ENCODE results near the gene WDR18. TPM values are rescaled to one million over a fixed set of nuclear protein-coding genes. Genes with fewer than 3 reads are reported as not detected.

The WDR18 gene
- total and polyA plus RNA-seq, 2 of the 8 experiments (the other 6 are each of a cell fraction or from before 2014, with no cell fraction given): 87.7 to 177 TPM

DNA sequence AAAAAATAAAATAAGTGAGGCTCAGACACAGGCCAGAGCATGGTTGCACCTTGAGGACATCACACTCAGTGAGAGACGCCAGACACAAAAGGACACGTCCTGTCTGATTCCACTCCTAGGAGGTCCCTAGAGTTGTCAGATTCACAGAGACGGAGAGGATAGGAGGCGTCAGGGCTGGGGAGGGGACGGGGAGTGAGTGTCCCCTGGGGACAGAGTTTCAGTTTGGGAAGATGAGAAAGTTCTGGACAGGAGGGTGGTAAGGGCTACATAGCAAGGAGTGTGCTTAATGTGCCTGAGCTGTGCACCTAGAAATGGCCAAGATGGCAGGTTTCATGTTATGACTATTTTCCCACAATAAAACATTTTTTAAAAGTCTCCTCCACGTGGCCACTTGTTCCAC, 13.9 kb downstream of the WDR18 start:
- FAIRE-seq: no peak
- no peaks in the 10 kb centered on the region for H3K79me2 ChIP-seq (ENCODE audit: control insufficient read depth in 1 of 2, insufficient read depth in 2 of 2, low read length in 2 of 2)
- no peak overlapping the region for H3K9ac ChIP-seq (replicated peaks in 1 of 4; ENCODE audit: extremely low read depth in 1 of 4, low read depth in 3 of 4, low read length in 3 of 4)
- H2BK12ac ChIP-seq (ENCODE audit: low read depth, low read length): no peak overlapping the region
- no peaks in the 10 kb centered on the region for H3K79me1 ChIP-seq (ENCODE audit: low read depth, low read length)
- no peak overlapping the region for H3K56ac ChIP-seq (replicated peaks; ENCODE audit: insufficient read length, low read depth, low read length)
- no peak overlapping the region for H2AK5ac ChIP-seq (ENCODE audit: low read depth, low read length)
- no peak overlapping the region for H4K91ac ChIP-seq (replicated peaks; ENCODE audit: insufficient read length, low read length)
- no peak overlapping the region for H4K5ac ChIP-seq (ENCODE audit: insufficient read length, low read depth, low read length)
- H3K4me1 ChIP-seq (replicated peaks in 1 of 4; ENCODE audit: control insufficient read depth in 3 of 4, insufficient read depth in 4 of 4, low read length in 3 of 4): peaks cover 0 to 10% (median 6%) of the 10 kb centered on the region in 4 experiments; a peak in 3 of 7 replicates
- no peak overlapping the region for H3K27ac ChIP-seq (ENCODE audit: low read depth, low read length)
- H2BK120ac ChIP-seq (replicated peaks; ENCODE audit: low read depth, low read length): no peak overlapping the region
- ChIA-PET CTCF (ENCODE audit: partially characterized antibody) (interaction anchor here (0.8 to 2.3 kb wide), 5 partner anchors 16 to 193 kb away, joined by 3 to 13 read pairs (median 4); no protein-coding TSS in a partner anchor), POLR2A (ENCODE audit: partially characterized antibody) (interaction anchor here (0.9 to 7.3 kb wide), 4 partner anchors 9 to 276 kb away, joined by 3 to 81 read pairs (median 20); partner anchors contain the start of gene WDR18)
- H4K20me1 ChIP-seq (replicated peaks in 1 of 2; ENCODE audit: control insufficient read depth in 1 of 2, insufficient read depth in 2 of 2, low read length in 2 of 2): peaks cover 5 to 7% of the 10 kb centered on the region in 2 experiments
- H2BK5ac ChIP-seq (ENCODE audit: low read depth, low read length): no peak overlapping the region
- H3K23ac ChIP-seq (ENCODE audit: insufficient read length): no peak overlapping the region
- no peak overlapping the region for H2AFZ ChIP-seq (ENCODE audit: low read length)
- peaks cover 4% of the 10 kb centered on the region; the same call in 1 of the 2 replicates for H3K23me2 ChIP-seq (ENCODE audit: low read depth, low read length)
- peaks cover 6 to 33% (median 19%) of the 10 kb centered on the region in 4 experiments for H3K27me3 ChIP-seq (replicated peaks in 1 of 4; ENCODE audit: control insufficient read depth in 3 of 4, extremely low read depth in 1 of 4, insufficient read depth in 3 of 4, low read length in 3 of 4)
- H3K4me2 ChIP-seq (ENCODE audit: insufficient read depth in 1 of 2, low read depth in 2 of 2, low read length in 2 of 2): no peak overlapping the region
- H3K4me3 ChIP-seq (ENCODE audit: extremely low read depth in 1 of 4, insufficient read depth in 2 of 4, low read depth in 3 of 4, low read length in 4 of 4): no peak overlapping the region
- no peaks in the 10 kb centered on the region for H3K9me3 ChIP-seq (ENCODE audit: insufficient read depth in 2 of 2, low read depth in 1 of 2, low read length in 1 of 2)
- H3K4ac ChIP-seq (replicated peaks; ENCODE audit: insufficient read length, low read depth, low read length): no peak overlapping the region
- TF ChIP-seq NRF1 (IDR thresholded peaks at IDR 0.05; ENCODE audit: low read depth, low read length) (no peak), BCL11A (IDR thresholded peaks at IDR 0.05; ENCODE audit: low read depth in 2 of 2, low read length in 2 of 2) (no peak), TBP (IDR thresholded peaks at IDR 0.05; ENCODE audit: low read depth, low read length) (no peak), TAF1 (IDR thresholded peaks at IDR 0.05; ENCODE audit: low read depth, low read length) (no peak), KDM5A (IDR thresholded peaks at IDR 0.05; ENCODE audit: low read length) (no peak), CHD2 (IDR thresholded peaks at IDR 0.05; ENCODE audit: low read length) (no peak), SP1 (IDR thresholded peaks at IDR 0.05; ENCODE audit: low read depth, low read length) (no peak), CEBPB (IDR thresholded peaks at IDR 0.05; ENCODE audit: low read depth, low read length) (no peak), PHF8 (conservative IDR thresholded peaks at IDR 0.05; ENCODE audit: low read depth, low read length) (no peak), RBBP5 (IDR thresholded peaks at IDR 0.05; ENCODE audit: borderline replicate concordance, low read depth, low read length) (no peak), CREB1 (IDR thresholded peaks at IDR 0.05) (no peak)
- TF ChIP-seq, protein P1, sequence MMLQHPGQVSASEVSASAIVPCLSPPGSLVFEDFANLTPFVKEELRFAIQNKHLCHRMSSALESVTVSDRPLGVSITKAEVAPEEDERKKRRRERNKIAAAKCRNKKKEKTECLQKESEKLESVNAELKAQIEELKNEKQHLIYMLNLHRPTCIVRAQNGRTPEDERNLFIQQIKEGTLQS (IDR thresholded peaks at IDR 0.05; ENCODE audit: insufficient read depth, low read depth, low read length): no peak
- no peak overlapping the region for H4K8ac ChIP-seq (ENCODE audit: extremely low read depth, insufficient read depth, low read length)
- H3K36me3 ChIP-seq (ENCODE audit: control insufficient read depth in 2 of 4, insufficient read depth in 4 of 4, low read length in 3 of 4): peaks cover 0 to 8% (median 1%) of the 10 kb centered on the region in 4 experiments; a peak in 2 of 8 replicates
- 71% methylated on average over 6 of the region's 6 CpGs; no CpG with 5 or more reads in 1 of the 2 experiments for WGBS, 2 experiments (ENCODE audit: extremely low coverage in 1 of 2, insufficient coverage in 1 of 2, insufficient read length in 1 of 2, insufficient replicate concordance in 2 of 2, low coverage in 1 of 2, low lambda C conversion rate in 2 of 2, missing lambda C conversion rate in 1 of 2)
- no peak overlapping the region for H3K18ac ChIP-seq (ENCODE audit: extremely low read depth, low read length)
- H2BK20ac ChIP-seq (ENCODE audit: low read length): no peak overlapping the region
- no peak for DNase-seq (ENCODE audit: low read depth in 1 of 2, low spot score in 2 of 2)
- H3K14ac ChIP-seq (ENCODE audit: insufficient read length): no peak overlapping the region
- no peak overlapping the region for H2BK15ac ChIP-seq (ENCODE audit: low read length)

All from H1 (cell line).